ENCODE measurements around the gene KCMF1.
"Not testable (repeated sequence)": the region's sequence is repeated elsewhere in the genome, so short reads cannot be mapped to it uniquely, and the experiment has no call there.

Gene KCMF1

GRCh38 chr2:84970868-84971509 lies at the start of gene KCMF1:
TSS of gene KCMF1 (plus strand) at chr2:84971161. CDS start at chr2:84971452, 291 bp downstream.
- no peak for DNase-seq

- no peak for DNase-seq
Observed at GRCh38 chr2:84923009-84923408, 48.0 kb upstream of the KCMF1 start.

- DNase-seq: no peak
Observed at GRCh38 chr2:84924173-84925106, 46.5 kb upstream of the KCMF1 start.

GRCh38 chr2:84925336-84925723 lies 45.6 kb upstream of the KCMF1 start:
- no peak for DNase-seq

- peak; percentile 92 for DNase-seq
Observed at GRCh38 chr2:84925724-84926376, 45.1 kb upstream of the KCMF1 start.

GRCh38 chr2:84927275-84927627 lies 43.7 kb upstream of the KCMF1 start:
- DNase-seq: no peak

GRCh38 chr2:84931384-84931821 lies 39.6 kb upstream of the KCMF1 start:
- DNase-seq: no peak

- no peak for DNase-seq
Observed at GRCh38 chr2:84938194-84938879, 32.6 kb upstream of the KCMF1 start.

- DNase-seq: no peak
Observed at GRCh38 chr2:84939426-84940087, 31.4 kb upstream of the KCMF1 start.

GRCh38 chr2:84940088-84940470 lies 30.9 kb upstream of the KCMF1 start:
- no peak for DNase-seq

- no peak for DNase-seq
Observed at GRCh38 chr2:84940831-84941412, 30.0 kb upstream of the KCMF1 start.

- no peak for DNase-seq
Observed at GRCh38 chr2:84942166-84942565, 28.8 kb upstream of the KCMF1 start.

- DNase-seq: no peak
Observed at GRCh38 chr2:84942964-84943421, 28.0 kb upstream of the KCMF1 start.

GRCh38 chr2:84944295-84944909 lies 26.6 kb upstream of the KCMF1 start:
- DNase-seq: no peak

- not testable (repeated sequence) for DNase-seq
Observed at GRCh38 chr2:84945838-84946203, 25.1 kb upstream of the KCMF1 start.

GRCh38 chr2:84946204-84947009 lies 24.6 kb upstream of the KCMF1 start:
- no peak for DNase-seq

GRCh38 chr2:84947010-84947593 lies 23.9 kb upstream of the KCMF1 start:
- no peak for DNase-seq

- no peak for DNase-seq
Observed at GRCh38 chr2:84953535-84953934, 17.4 kb upstream of the KCMF1 start.

- no peak for DNase-seq
Observed at GRCh38 chr2:84954329-84954728, 16.6 kb upstream of the KCMF1 start.
